Prostate gland (tissue), 2 donors: ENCODE measurements around the gene MFAP1.

Source experiments
- POLR2A ChIP-seq: fragments of 450-650 bp; IDR thresholded peaks from one replicate; pipeline ENCODE4 v1.6.1; 2016; ENCODE audit warnings: antibody characterized with exemption, mild to moderate bottlenecking
- POLR2AphosphoS5 ChIP-seq: sonication (generic); formaldehyde crosslinking; IDR thresholded peaks from one replicate; pipeline ENCODE4 v1.6.1; 2017; ENCODE audit warnings: antibody characterized with exemption
- TF ChIP-seq, protein P1 (sequence below), 4 experiments: fragments of 200-600 bp in 2 of 4; fragments of 450-650 bp in 2 of 4; sonication (generic) in 2 of 4; IDR thresholded peaks; 1 replicate in 3 of 4; 2 replicates in 1 of 4; pipeline ENCODE4 v1.5.1; 2016 to 2019; ENCODE audit warnings: antibody characterized with exemption in 4 of 4, mild to moderate bottlenecking in 2 of 4, moderate library complexity in 2 of 4

DNA sequence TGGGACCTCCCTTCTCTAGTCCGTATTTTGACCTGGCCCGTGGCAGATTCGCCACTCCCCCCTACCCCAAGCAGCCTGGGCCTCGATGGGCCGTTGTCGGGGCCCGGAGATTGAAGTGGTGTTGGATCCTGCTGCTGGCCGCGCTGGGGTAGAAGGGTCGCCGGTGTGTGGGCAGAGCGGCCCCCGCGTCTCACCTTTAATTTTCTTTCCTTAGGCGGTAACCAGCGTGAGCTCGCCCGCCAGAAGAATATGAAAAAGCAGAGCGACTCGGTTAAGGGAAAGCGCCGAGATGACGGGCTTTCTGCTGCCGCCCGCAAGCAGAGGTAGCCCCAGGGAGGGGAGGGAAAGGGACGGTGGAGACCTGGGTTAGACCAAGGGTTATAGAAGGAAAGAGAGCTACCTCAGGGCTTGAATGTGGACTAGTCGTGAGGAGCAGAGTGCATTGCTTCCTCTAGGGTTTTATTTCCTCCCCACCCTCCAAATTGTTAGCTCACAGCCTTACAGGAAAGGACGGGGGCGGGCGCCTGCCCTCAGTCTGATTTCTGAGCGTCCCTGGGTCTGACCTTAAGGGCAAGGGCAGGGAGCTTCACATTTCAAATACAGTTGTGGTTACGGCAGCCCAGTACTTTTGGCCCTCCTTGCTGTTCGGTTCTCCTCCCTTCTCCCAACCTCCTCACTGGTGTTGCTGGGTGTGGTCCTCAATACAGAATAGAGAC lies 31.6 kb downstream of the MFAP1 start:
- TF ChIP-seq, protein P1, sequence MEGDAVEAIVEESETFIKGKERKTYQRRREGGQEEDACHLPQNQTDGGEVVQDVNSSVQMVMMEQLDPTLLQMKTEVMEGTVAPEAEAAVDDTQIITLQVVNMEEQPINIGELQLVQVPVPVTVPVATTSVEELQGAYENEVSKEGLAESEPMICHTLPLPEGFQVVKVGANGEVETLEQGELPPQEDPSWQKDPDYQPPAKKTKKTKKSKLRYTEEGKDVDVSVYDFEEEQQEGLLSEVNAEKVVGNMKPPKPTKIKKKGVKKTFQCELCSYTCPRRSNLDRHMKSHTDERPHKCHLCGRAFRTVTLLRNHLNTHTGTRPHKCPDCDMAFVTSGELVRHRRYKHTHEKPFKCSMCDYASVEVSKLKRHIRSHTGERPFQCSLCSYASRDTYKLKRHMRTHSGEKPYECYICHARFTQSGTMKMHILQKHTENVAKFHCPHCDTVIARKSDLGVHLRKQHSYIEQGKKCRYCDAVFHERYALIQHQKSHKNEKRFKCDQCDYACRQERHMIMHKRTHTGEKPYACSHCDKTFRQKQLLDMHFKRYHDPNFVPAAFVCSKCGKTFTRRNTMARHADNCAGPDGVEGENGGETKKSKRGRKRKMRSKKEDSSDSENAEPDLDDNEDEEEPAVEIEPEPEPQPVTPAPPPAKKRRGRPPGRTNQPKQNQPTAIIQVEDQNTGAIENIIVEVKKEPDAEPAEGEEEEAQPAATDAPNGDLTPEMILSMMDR (IDR thresholded peaks at IDR 0.05) = no peak
- TF ChIP-seq POLR2AphosphoS5 = no peak
- TF ChIP-seq POLR2A = peak; percentile 52
